Measurements from ENCODE around the gene SLC37A4. TPM values are rescaled to one million over a fixed set of nuclear protein-coding genes. Genes with fewer than 3 reads are reported as not detected.
"Not testable (repeated sequence)": the region's sequence is repeated elsewhere in the genome, so short reads cannot be mapped to it uniquely, and the experiment has no call there.

The SLC37A4 gene
- total and polyA plus RNA-seq, 3 donors from 2014 or later, result 23.8 to 27.7 (median 26.0) TPM

DNA sequence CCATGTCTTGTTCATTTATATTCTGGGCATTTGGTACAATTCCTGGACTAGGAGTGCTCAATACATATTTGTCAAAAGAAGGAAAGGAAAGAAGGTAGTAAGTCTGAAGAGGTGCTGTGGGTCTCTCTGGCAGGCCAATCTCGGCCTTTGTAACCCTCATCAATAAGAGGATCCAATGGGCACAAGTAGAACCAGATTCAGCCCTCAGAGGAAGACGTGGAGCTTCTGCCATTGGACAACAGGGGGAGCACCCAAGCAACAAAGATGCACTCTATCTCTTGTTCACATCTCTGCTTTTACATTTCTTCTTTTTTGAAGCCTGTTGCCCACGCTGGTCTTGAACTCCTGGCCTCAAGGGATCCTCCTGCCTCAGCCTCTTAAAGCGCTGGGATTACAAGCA is 34.7 kb upstream of the SLC37A4 start:
- TF ChIP-seq POLR2A (IDR thresholded peaks at IDR 0.05), result no peak
- TF ChIP-seq, protein P1, sequence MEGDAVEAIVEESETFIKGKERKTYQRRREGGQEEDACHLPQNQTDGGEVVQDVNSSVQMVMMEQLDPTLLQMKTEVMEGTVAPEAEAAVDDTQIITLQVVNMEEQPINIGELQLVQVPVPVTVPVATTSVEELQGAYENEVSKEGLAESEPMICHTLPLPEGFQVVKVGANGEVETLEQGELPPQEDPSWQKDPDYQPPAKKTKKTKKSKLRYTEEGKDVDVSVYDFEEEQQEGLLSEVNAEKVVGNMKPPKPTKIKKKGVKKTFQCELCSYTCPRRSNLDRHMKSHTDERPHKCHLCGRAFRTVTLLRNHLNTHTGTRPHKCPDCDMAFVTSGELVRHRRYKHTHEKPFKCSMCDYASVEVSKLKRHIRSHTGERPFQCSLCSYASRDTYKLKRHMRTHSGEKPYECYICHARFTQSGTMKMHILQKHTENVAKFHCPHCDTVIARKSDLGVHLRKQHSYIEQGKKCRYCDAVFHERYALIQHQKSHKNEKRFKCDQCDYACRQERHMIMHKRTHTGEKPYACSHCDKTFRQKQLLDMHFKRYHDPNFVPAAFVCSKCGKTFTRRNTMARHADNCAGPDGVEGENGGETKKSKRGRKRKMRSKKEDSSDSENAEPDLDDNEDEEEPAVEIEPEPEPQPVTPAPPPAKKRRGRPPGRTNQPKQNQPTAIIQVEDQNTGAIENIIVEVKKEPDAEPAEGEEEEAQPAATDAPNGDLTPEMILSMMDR (IDR thresholded peaks at IDR 0.05), result peak in 1 of 3 experiments; percentile 20
- Histone ChIP-seq H3K9me3 (no peaks in the 10 kb centered on the region), H3K27me3 (no peaks in the 10 kb centered on the region), H3K4me3 (no peak overlapping the region), H3K4me1 (peaks cover 10% of the 10 kb centered on the region), H3K36me3 (ENCODE audit: low read depth, missing control alignments) (no peaks in the 10 kb centered on the region), H3K27ac (no peak overlapping the region)
- 77 to 79% methylated on average over 4 of the region's 4 CpGs for WGBS, 2 donors
- DNase-seq, result peak; percentile 43
- intact Hi-C loops (cut with DNase I; ENCODE audit: low total_unique reads), result no loop called here

DNA sequence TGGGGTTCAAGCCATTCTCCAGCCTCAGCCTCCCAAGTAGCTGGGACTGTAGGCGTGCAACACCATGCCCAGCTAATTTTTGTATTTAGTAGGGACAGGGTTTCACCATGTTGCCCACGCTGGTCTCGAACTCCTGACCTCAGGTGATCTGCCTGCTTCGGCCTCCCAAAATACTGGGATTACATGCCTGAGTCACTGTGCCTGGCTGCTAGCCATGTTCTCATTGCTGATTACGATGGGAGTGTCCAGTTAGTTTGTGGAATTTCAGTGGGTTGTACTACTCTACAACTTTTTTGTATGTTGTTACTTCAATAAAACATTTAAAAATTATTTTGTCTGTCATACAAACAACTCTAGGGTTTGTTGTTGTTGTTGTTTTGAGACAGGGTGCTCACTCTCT is 32.1 kb upstream of the SLC37A4 start:
- peak; percentile 60 for DNase-seq
- peaks cover 11% of the 10 kb centered on the region for H3K4me1 ChIP-seq
- no peak overlapping the region for H3K4me3 ChIP-seq
- H3K9me3 ChIP-seq, result no peaks in the 10 kb centered on the region
- intact Hi-C loops (cut with DNase I; ENCODE audit: low total_unique reads), result no loop called here
- no peaks in the 10 kb centered on the region for H3K36me3 ChIP-seq (ENCODE audit: low read depth, missing control alignments)
- WGBS, 2 donors, result 53 to 60% methylated on average over 5 of the region's 5 CpGs
- TF ChIP-seq POLR2A (IDR thresholded peaks at IDR 0.05), result no peak
- TF ChIP-seq, protein P1 (IDR thresholded peaks at IDR 0.05), result no peak
- H3K27ac ChIP-seq, result no peak overlapping the region
- no peaks in the 10 kb centered on the region for H3K27me3 ChIP-seq

DNA sequence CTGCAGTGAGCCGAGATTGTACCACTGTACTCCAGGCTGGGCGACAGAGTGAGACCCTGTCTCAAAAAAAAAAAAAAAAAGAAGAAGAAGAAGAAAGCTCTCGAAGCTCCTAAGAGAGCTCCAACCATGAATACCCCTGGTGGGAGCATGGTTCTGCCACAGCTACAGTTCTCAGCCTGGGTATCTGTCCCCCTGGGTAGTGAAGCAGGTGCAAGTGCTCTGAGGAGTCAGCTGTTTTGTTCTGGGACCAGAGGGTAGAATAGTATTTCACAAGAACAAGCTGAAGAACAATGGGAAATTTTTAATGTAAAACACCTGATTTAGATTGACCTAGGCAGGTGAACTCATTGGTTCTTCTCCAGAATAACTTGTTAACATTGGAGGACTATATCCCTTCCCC is 30.6 kb upstream of the SLC37A4 start:
- no peak for TF ChIP-seq POLR2A (IDR thresholded peaks at IDR 0.05)
- TF ChIP-seq, protein P1 (IDR thresholded peaks at IDR 0.05), result no peak
- intact Hi-C loops (cut with DNase I; ENCODE audit: low total_unique reads), result no loop called here
- Histone ChIP-seq H3K4me3 (no peak overlapping the region), H3K36me3 (ENCODE audit: low read depth, missing control alignments) (no peaks in the 10 kb centered on the region), H3K4me1 (peaks cover 12% of the 10 kb centered on the region), H3K27ac (no peak overlapping the region), H3K9me3 (no peaks in the 10 kb centered on the region), H3K27me3 (no peaks in the 10 kb centered on the region)
- WGBS, 2 donors, result 91 to 92% methylated on average over 3 of the region's 3 CpGs
- DNase-seq, result no peak

GRCh38 chr11:119059128-119059527 is 28.5 kb upstream of the SLC37A4 start:
- intact Hi-C loops (cut with DNase I; ENCODE audit: low total_unique reads), result loop anchor here (5.0 kb wide), 1 partner anchor 38 kb away; a partner anchor contains a TSS
- H3K27me3 ChIP-seq; H3K36me3 ChIP-seq (ENCODE audit: low read depth, missing control alignments); DNase-seq; H3K4me3 ChIP-seq; H3K9me3 ChIP-seq; H3K27ac ChIP-seq: not testable (repeated sequence)
- 93% methylated on average over 26 of the region's 35 CpGs; no CpG with 5 or more reads in 1 of the 2 donors for WGBS, 2 donors
- H3K4me1 ChIP-seq, result peaks cover 16% of the 10 kb centered on the region

GRCh38 chr11:119057000-119057769 is 26.5 kb upstream of the SLC37A4 start, which contains the start of gene HYOU1:
Gene HYOU1 (minus strand): TSS chr11:119057205. CDS start chr11:119056160, 1,045 bp downstream.
- peak; percentile 41 for TF ChIP-seq POLR2A (IDR thresholded peaks at IDR 0.05)
- TF ChIP-seq, protein P1 (IDR thresholded peaks at IDR 0.05), result peak in 1 of 3 experiments; percentile 10
- peak within 1 kb of the TSS; percentile 77 to 83 for H3K27ac ChIP-seq
- H3K4me3 ChIP-seq, result peak within 1 kb of the TSS; percentile 90 to 96
- 0 to 1% methylated on average over 8 to 68 of the region's 79 CpGs for WGBS, 2 donors
- DNase-seq, result peak; percentile 98
- intact Hi-C loops (cut with DNase I; ENCODE audit: low total_unique reads), result loop anchor here (5.0 kb wide), 1 partner anchor 40 kb away; a partner anchor contains a TSS
- no peaks in the 10 kb centered on the region for H3K9me3 ChIP-seq
- H3K36me3 ChIP-seq (ENCODE audit: low read depth, missing control alignments), result no peaks in the 10 kb centered on the region
- H3K27me3 ChIP-seq, result no peaks in the 10 kb centered on the region
- H3K4me1 ChIP-seq, result peaks cover 12% of the 10 kb centered on the region

All from testis (tissue), 3 donors.